Fibroblast of lung (primary cell): Measurements from ENCODE around the gene DIP2C. TPM values are rescaled to one million over a fixed set of nuclear protein-coding genes. Genes with fewer than 3 reads are reported as not detected.

Experiments
- DNase-seq, 2 donors: peaks; one replicate each; pipeline versions ENCODE4 v3.0.0 to v3.0.0-alpha.2; 2010; ENCODE audit warnings: low read depth in 2 of 2
- H2AFZ ChIP-seq: 2 replicates; pipeline ENCODE4 v1.5.1; 2012; ENCODE audit warnings: low read length, control low read depth, inconsistent platforms
- H3K27ac ChIP-seq: 2 replicates; pipeline ENCODE4 v1.5.1; 2011; ENCODE audit warnings: low read length, control low read depth; ENCODE audit not compliant: insufficient read depth
- H3K27me3 ChIP-seq: 2 replicates; pipeline ENCODE4 v1.5.1; 2011; ENCODE audit warnings: mild to moderate bottlenecking, low read length; ENCODE audit not compliant: control insufficient read depth, insufficient read depth
- H3K36me3 ChIP-seq: 2 replicates; pipeline ENCODE4 v1.5.1; 2011; ENCODE audit warnings: low read length; ENCODE audit not compliant: control insufficient read depth, insufficient read depth
- H3K4me1 ChIP-seq: 2 replicates; pipeline ENCODE4 v1.5.1; 2011; ENCODE audit warnings: low read length; ENCODE audit not compliant: control insufficient read depth, insufficient read depth; ENCODE audit errors: extremely low read depth
- H3K4me2 ChIP-seq: 2 replicates; pipeline ENCODE4 v1.5.1; 2011; ENCODE audit warnings: low read length, control low read depth; ENCODE audit not compliant: insufficient read depth; ENCODE audit errors: extremely low read depth
- H3K4me3 ChIP-seq, 4 experiments: fragments of 200-600 bp in 1 of 4; sonication (generic) in 1 of 4; replicated peaks in 1 of 4; 2 replicates each; pipeline ENCODE4 v1.5.1; 2011 to 2016; ENCODE audit warnings: low read length in 4 of 4, low read depth in 3 of 4, mild to moderate bottlenecking in 3 of 4, control low read depth in 2 of 4, inconsistent platforms in 1 of 4, mixed read lengths in 1 of 4; ENCODE audit not compliant: insufficient read depth in 1 of 4; ENCODE audit errors: control extremely low read depth in 1 of 4
- H3K79me2 ChIP-seq: 2 replicates; pipeline ENCODE4 v1.5.1; 2012; ENCODE audit warnings: mild to moderate bottlenecking, low read length, inconsistent platforms; ENCODE audit not compliant: control insufficient read depth, insufficient read depth
- H3K9ac ChIP-seq: 2 replicates; pipeline ENCODE4 v1.5.1; 2011; ENCODE audit warnings: mild to moderate bottlenecking, low read length, control low read depth; ENCODE audit not compliant: insufficient read depth
- H3K9me3 ChIP-seq: 2 replicates; pipeline ENCODE4 v1.5.1; 2012; ENCODE audit warnings: low read depth, low read length; ENCODE audit not compliant: control insufficient read depth, insufficient read depth
- H4K20me1 ChIP-seq: 2 replicates; pipeline ENCODE4 v1.5.1; 2011; ENCODE audit warnings: low read length; ENCODE audit not compliant: control insufficient read depth, insufficient read depth; ENCODE audit errors: extremely low read depth
- EZH2 ChIP-seq: IDR thresholded peaks from 2 replicates; pipeline ENCODE4 v1.5.1; 2012; ENCODE audit warnings: low read length, control low read depth, mild to moderate bottlenecking; ENCODE audit errors: missing control alignments
- polyA plus RNA-seq, 2 donors: library from polyadenylated mRNA; depleted of rRNA in 1 of 2; stranded (reverse) in 1 of 2; unstranded in 1 of 2; fragments of >200 nt; gene quantifications; 2 replicates each; pipeline ENCODE4 v1.2.1, GENCODE V29; 2011 to 2012; ENCODE audit warnings: missing spikeins in 1 of 2
- total RNA-seq: library from RNA; depleted of rRNA; stranded (reverse); fragments of >200 nt; gene quantifications from 2 replicates; pipeline ENCODE4 v1.2.1, GENCODE V29; 2014
- TF ChIP-seq, protein P1 (sequence below), 2 donors: IDR thresholded peaks in 1 of 2; conservative IDR thresholded peaks in 1 of 2; 1 replicate in 1 of 2; 2 replicates in 1 of 2; pipeline ENCODE4 v1.5.1; 2011 to 2012; ENCODE audit warnings: low read length in 2 of 2, control low read depth in 1 of 2, inconsistent platforms in 1 of 2, low read depth in 1 of 2, mild to moderate bottlenecking in 1 of 2

The DIP2C gene
- total and polyA plus RNA-seq, 2 donors (not counting 1 experiment from before 2014, with no cell fraction given), result 10.7 to 18.3 TPM

DNA sequence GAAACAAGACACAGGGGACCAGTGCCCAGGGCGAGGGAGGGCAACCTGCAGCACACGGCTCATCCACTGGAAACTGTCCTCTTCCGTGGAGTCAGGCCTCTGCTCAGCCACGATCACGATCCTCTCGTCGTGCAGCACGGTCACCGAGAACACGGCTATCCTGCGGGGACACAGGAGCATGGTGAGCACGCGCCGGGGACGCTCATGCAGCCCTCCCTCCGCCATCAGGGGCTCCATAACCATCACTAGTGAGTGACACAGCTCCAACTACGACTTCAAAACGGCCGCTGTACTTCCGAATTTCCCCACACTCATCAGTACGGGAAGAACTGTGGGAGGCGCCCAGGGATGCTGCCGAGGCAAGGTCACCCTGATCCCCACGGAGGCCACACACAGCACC, 326.3 kb downstream of the DIP2C start:
- Histone ChIP-seq H3K79me2 (no peaks in the 10 kb centered on the region), H3K4me1 (no peaks in the 10 kb centered on the region), H3K36me3 (peaks cover 6% of the 10 kb centered on the region), H3K9me3 (no peaks in the 10 kb centered on the region), H4K20me1 (no peaks in the 10 kb centered on the region), H3K27ac (no peak overlapping the region), H3K27me3 (no peaks in the 10 kb centered on the region), H3K4me3 (no peak overlapping the region), H2AFZ (no peak overlapping the region), H3K9ac (no peak overlapping the region), H3K4me2 (no peak overlapping the region)
- TF ChIP-seq, protein P1, sequence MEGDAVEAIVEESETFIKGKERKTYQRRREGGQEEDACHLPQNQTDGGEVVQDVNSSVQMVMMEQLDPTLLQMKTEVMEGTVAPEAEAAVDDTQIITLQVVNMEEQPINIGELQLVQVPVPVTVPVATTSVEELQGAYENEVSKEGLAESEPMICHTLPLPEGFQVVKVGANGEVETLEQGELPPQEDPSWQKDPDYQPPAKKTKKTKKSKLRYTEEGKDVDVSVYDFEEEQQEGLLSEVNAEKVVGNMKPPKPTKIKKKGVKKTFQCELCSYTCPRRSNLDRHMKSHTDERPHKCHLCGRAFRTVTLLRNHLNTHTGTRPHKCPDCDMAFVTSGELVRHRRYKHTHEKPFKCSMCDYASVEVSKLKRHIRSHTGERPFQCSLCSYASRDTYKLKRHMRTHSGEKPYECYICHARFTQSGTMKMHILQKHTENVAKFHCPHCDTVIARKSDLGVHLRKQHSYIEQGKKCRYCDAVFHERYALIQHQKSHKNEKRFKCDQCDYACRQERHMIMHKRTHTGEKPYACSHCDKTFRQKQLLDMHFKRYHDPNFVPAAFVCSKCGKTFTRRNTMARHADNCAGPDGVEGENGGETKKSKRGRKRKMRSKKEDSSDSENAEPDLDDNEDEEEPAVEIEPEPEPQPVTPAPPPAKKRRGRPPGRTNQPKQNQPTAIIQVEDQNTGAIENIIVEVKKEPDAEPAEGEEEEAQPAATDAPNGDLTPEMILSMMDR (conservative IDR thresholded peaks at IDR 0.05 in 1 of 2, IDR thresholded peaks at IDR 0.05 in 1 of 2; ENCODE audit: low read depth in 1 of 2, low read length in 2 of 2), result no peak
- no peak for DNase-seq

DNA sequence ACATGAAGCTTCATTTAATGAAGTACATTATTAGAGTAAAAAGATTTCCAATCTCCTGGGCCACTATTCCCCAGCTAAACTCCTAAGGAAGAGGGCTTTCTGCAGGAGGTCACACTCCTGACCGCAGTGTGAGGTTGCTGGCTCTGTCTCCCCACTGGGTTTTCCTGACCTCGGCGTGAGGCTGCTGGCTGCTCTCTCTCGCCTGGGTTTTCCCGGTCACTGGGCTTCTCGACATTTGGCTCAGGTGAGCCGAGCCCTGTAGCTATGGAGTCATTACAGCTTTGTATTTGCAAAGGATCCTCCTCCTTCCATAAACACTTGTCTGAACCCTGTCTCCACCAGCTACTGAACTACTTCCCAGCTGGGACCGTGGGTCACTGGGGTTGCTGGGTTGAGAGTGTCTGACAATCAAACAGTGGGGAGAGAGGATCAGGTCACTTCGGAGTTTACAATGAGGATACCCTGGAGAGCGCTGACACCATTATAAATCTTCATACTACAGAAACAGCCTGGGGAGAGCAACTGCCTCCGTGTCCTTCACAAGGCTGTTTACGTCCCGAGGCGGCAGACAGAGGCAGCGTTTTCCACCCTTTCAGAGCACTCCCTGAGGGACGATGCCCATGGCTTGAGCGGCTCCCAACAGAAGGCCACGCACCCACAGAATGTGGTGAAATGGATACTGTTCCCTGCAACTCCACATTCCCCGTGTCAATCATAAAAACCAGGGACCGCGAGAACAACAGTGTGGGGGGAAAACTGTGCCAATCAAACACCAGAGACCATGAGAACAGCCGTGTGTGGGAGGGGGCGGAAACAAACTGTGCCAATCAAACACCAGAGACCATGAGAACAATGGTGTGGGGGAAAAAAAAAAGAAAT, 328.0 kb downstream of the DIP2C start:
- no peak for DNase-seq

DNA sequence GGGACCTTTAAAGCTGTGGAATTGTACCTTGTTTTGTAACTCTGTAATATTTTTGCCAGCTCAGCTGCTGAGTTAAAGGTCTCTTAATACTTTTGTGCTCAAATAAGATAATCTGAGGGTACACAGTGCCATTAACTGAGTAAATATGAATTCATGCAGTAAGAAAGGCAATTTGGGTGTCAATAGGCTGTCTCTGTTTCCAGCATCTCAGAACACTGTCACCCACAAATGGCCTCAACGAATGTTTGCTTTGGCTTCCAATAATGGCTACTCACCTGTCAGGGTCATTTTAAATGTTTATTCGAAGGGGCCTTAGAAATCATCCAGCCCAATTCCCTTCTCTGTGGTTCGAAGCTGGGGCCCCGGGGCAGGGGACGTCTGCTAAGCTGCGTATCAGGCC, 328.8 kb downstream of the DIP2C start:
- no peak for TF ChIP-seq EZH2
- TF ChIP-seq, protein P1 (conservative IDR thresholded peaks at IDR 0.05 in 1 of 2, IDR thresholded peaks at IDR 0.05 in 1 of 2; ENCODE audit: low read depth in 1 of 2, low read length in 2 of 2), result no peak

More for the DNA sequence above, 328.0 kb downstream of the DIP2C start:
- Histone ChIP-seq H3K79me2 (no peaks in the 10 kb centered on the region), H3K9me3 (no peaks in the 10 kb centered on the region), H4K20me1 (no peaks in the 10 kb centered on the region), H3K9ac (no peak overlapping the region), H2AFZ (no peak overlapping the region), H3K36me3 (peaks cover 5% of the 10 kb centered on the region), H3K4me2 (no peak overlapping the region), H3K27ac (no peak overlapping the region), H3K4me1 (no peaks in the 10 kb centered on the region), H3K27me3 (no peaks in the 10 kb centered on the region), H3K4me3 (no peak overlapping the region)
- TF ChIP-seq, protein P1 (conservative IDR thresholded peaks at IDR 0.05 in 1 of 2, IDR thresholded peaks at IDR 0.05 in 1 of 2; ENCODE audit: low read depth in 1 of 2, low read length in 2 of 2), result no peak
- no peak for TF ChIP-seq EZH2

More for the DNA sequence above, 328.8 kb downstream of the DIP2C start:
- H3K9ac ChIP-seq, result no peak overlapping the region
- no peak overlapping the region for H3K27ac ChIP-seq
- no peaks in the 10 kb centered on the region for H3K79me2 ChIP-seq
- no peaks in the 10 kb centered on the region for H3K4me1 ChIP-seq
- H3K4me2 ChIP-seq, result no peak overlapping the region
- H4K20me1 ChIP-seq, result no peaks in the 10 kb centered on the region
- peaks cover 3% of the 10 kb centered on the region for H3K36me3 ChIP-seq
- DNase-seq, result no peak
- no peak overlapping the region for H3K4me3 ChIP-seq
- H3K27me3 ChIP-seq, result no peaks in the 10 kb centered on the region
- no peaks in the 10 kb centered on the region for H3K9me3 ChIP-seq
- no peak overlapping the region for H2AFZ ChIP-seq
